MCF 10A (cell line): ENCODE data around the gene MEPCE. TPM values are rescaled to one million over a fixed set of nuclear protein-coding genes. Genes with fewer than 3 reads are reported as not detected.

ENCODE experiments used
- BruUV-seq: library from RNA; stranded (reverse); fragments of 400-500 nt; replicated peaks from 2 replicates; lab custom pipeline; 2021; lab: Mats Ljungman, UMichigan
- CTCF ChIA-PET: fragments of 300-600 bp; sonication (Branson Sonifier 250); formaldehyde crosslinking; extraction: SDS; loops from one replicate; lab custom pipeline; 2021; ENCODE audit warnings: antibody characterized with exemption, inconsistent platforms; lab: Yijun Ruan, JAX
- POLR2A ChIA-PET: fragments of 300-600, 350-650 bp; sonication (Branson Sonifier 250); formaldehyde crosslinking; extraction: SDS; loops from one replicate; lab custom pipeline; 2020; ENCODE audit warnings: antibody characterized with exemption, inconsistent platforms; lab: Yijun Ruan, JAX
- DNase-seq: peaks from one replicate; pipeline ENCODE4 v3.0.0-alpha.2; 2018; ENCODE audit not compliant: unreplicated experiment
- H3K27ac Mint-ChIP-seq: one replicate; pipeline ENCODE4 v1.8.0; 2022; ENCODE audit warnings: mild to moderate bottlenecking, low read depth, mixed read lengths; ENCODE audit not compliant: unreplicated experiment
- H3K27me3 Mint-ChIP-seq: one replicate; pipeline ENCODE4 v1.8.0; 2022; ENCODE audit warnings: mixed read lengths; ENCODE audit not compliant: insufficient read depth, unreplicated experiment
- H3K36me3 Mint-ChIP-seq: one replicate; pipeline ENCODE4 v1.8.0; 2022; ENCODE audit warnings: mild to moderate bottlenecking, moderate library complexity, mixed read lengths; ENCODE audit not compliant: insufficient read depth, unreplicated experiment
- H3K4me1 Mint-ChIP-seq: one replicate; pipeline ENCODE4 v1.8.0; 2022; ENCODE audit warnings: mixed read lengths; ENCODE audit not compliant: insufficient read depth, unreplicated experiment
- H3K4me3 Mint-ChIP-seq: one replicate; pipeline ENCODE4 v1.8.0; 2022; ENCODE audit warnings: mild to moderate bottlenecking, moderate library complexity, mixed read lengths; ENCODE audit not compliant: unreplicated experiment
- H3K9me3 Mint-ChIP-seq: one replicate; pipeline ENCODE4 v1.8.0; 2022; ENCODE audit warnings: mixed read lengths; ENCODE audit not compliant: unreplicated experiment
- CTCF ChIP-seq: fragments of 200-600 bp; IDR thresholded peaks from one replicate; pipeline ENCODE4 v1.8.0; 2022; ENCODE audit warnings: antibody characterized with exemption, mild to moderate bottlenecking; ENCODE audit not compliant: unreplicated experiment
- intact Hi-C: fragments of 100-400 bp; cut with micrococcal nuclease; formaldehyde crosslinking; loops from 2 replicates; pipeline ENCODE4 v1.14.1; 2022
- total RNA-seq: library from RNA; stranded (reverse); gene quantifications from 2 replicates; pipeline ENCODE4 v1.2.3, GENCODE V29; 2022

Gene MEPCE
- total RNA-seq, 1 experiment from 2014 or later = 59.9 TPM

- DNase-seq = no peak
- Mint-ChIP-seq H3K9me3 (no peaks in the 10 kb centered on the region), H3K4me1 (peaks cover 12% of the 10 kb centered on the region), H3K4me3 (no peak overlapping the region), H3K27me3 (no peaks in the 10 kb centered on the region), H3K36me3 (peaks cover 1% of the 10 kb centered on the region), H3K27ac (no peak overlapping the region)
- TF ChIP-seq CTCF = no peak
- POLR2A ChIA-PET = interaction anchor here (0.6 to 1.6 kb wide), 2 partner anchors 14 to 264 kb away, joined by 3 read pairs; partner anchors contain the start of genes POP7 and ZCWPW1
- intact Hi-C loops = no loop called here
- BruUV-seq = no TSS peak
- CTCF ChIA-PET = interaction anchor here (0.6 to 1.4 kb wide), 3 partner anchors 27 to 119 kb away, joined by 3 to 4 read pairs (median 4); no protein-coding TSS in a partner anchor
Observed at GRCh38 chr7:100441641-100442535, 12.3 kb downstream of the MEPCE start.

GRCh38 chr7:100443096-100443840 lies 13.6 kb downstream of the MEPCE start:
- Mint-ChIP-seq H3K27me3 (no peaks in the 10 kb centered on the region), H3K36me3 (no peaks in the 10 kb centered on the region), H3K4me3 (no peak overlapping the region), H3K4me1 (peaks cover 12% of the 10 kb centered on the region), H3K9me3 (no peaks in the 10 kb centered on the region), H3K27ac (no peak overlapping the region)
- intact Hi-C loops = no loop called here
- ChIA-PET CTCF (interaction anchor here (0.7 kb wide), 1 partner anchor 120 kb away, joined by 3 read pairs; no protein-coding TSS in a partner anchor), POLR2A (interaction anchor here (0.6 to 3.2 kb wide), 3 partner anchors 9 to 15 kb away, joined by 3 to 17 read pairs (median 3); partner anchors contain the start of genes MEPCE and ZCWPW1)
- DNase-seq = no peak
- TF ChIP-seq CTCF = no peak
- no TSS peak for BruUV-seq

- CTCF ChIA-PET = interaction anchor here (0.6 to 1.2 kb wide), 3 partner anchors 248 to 747 kb away, joined by 3 read pairs; no protein-coding TSS in a partner anchor
- DNase-seq = peak; percentile 45
- BruUV-seq = no TSS peak
Observed at GRCh38 chr7:100444311-100445278, 15.0 kb downstream of the MEPCE start.

More at GRCh38 chr7:100444311-100445278, 15.0 kb downstream of the MEPCE start:
- H3K27me3 Mint-ChIP-seq = no peaks in the 10 kb centered on the region
- H3K4me1 Mint-ChIP-seq = peaks cover 12% of the 10 kb centered on the region
- H3K36me3 Mint-ChIP-seq = no peaks in the 10 kb centered on the region
- intact Hi-C loops = no loop called here
- H3K4me3 Mint-ChIP-seq = no peak overlapping the region
- H3K27ac Mint-ChIP-seq = no peak overlapping the region
- no peak for TF ChIP-seq CTCF
- POLR2A ChIA-PET = interaction anchor here (1.0 to 3.2 kb wide), 3 partner anchors 8 to 34 kb away, joined by 3 to 17 read pairs (median 4); partner anchors contain the start of genes MEPCE, PPP1R35, TSC22D4 and ZCWPW1
- no peaks in the 10 kb centered on the region for H3K9me3 Mint-ChIP-seq
